ENCODE data around the gene TRPM5. TPM values are rescaled to one million over a fixed set of nuclear protein-coding genes. Genes with fewer than 3 reads are reported as not detected.

The TRPM5 gene
- total and polyA plus RNA-seq, 7 donors: not detected

- Histone ChIP-seq H3K4me3 (no peak overlapping the region), H3K4me1 (no peaks in the 10 kb centered on the region), H3K9me3 (no peaks in the 10 kb centered on the region), H3K36me3 (ENCODE audit: insufficient read depth in 1 of 2, low read depth in 1 of 2) (no peaks in the 10 kb centered on the region), H3K27me3 (ENCODE audit: insufficient read depth in 3 of 3, low read length in 2 of 3) (no peaks in the 10 kb centered on the region), H3K27ac (no peak overlapping the region)
- ATAC-seq: no peak
- TF ChIP-seq CTCF (IDR thresholded peaks at IDR 0.05): no peak
- intact Hi-C loops (cut with DNase I): loop anchor here in 1 of 2 donors (10.0 kb wide), 1 partner anchor 252 kb away; the partner anchor contains the start of gene INS
- DNase-seq: no peak
- 68 to 73% (median 69%) methylated on average over 18 of the region's 18 CpGs for WGBS, 3 donors
Observed at GRCh38 chr11:2416765-2417164, 27.5 kb downstream of the TRPM5 start.

- ATAC-seq: no peak
- TF ChIP-seq CTCF (IDR thresholded peaks at IDR 0.05): no peak
- WGBS, 3 donors: 77 to 86% (median 81%) methylated on average over 34 of the region's 34 CpGs
- DNase-seq: no peak
- Histone ChIP-seq H3K9me3 (no peaks in the 10 kb centered on the region), H3K36me3 (ENCODE audit: insufficient read depth in 1 of 2, low read depth in 1 of 2) (no peaks in the 10 kb centered on the region), H3K4me1 (no peaks in the 10 kb centered on the region), H3K27ac (no peak overlapping the region), H3K4me3 (no peak overlapping the region), H3K27me3 (ENCODE audit: insufficient read depth in 3 of 3, low read length in 2 of 3) (no peaks in the 10 kb centered on the region)
- intact Hi-C loops (cut with DNase I): loop anchor here in 1 of 2 donors (10.0 kb wide), 1 partner anchor 251 kb away; the partner anchor contains the start of gene INS
Observed at GRCh38 chr11:2415601-2416380, 28.5 kb downstream of the TRPM5 start.

- no peak for TF ChIP-seq CTCF (IDR thresholded peaks at IDR 0.05)
- H3K36me3 ChIP-seq (ENCODE audit: insufficient read depth in 1 of 2, low read depth in 1 of 2): no peaks in the 10 kb centered on the region
- H3K9me3 ChIP-seq: no peaks in the 10 kb centered on the region
- H3K4me3 ChIP-seq: no peak overlapping the region
- H3K4me1 ChIP-seq: no peaks in the 10 kb centered on the region
- DNase-seq: no peak
- ATAC-seq: no peak
- WGBS, 3 donors: 87 to 90% (median 88%) methylated on average over 27 to 28 of the region's 28 CpGs
- H3K27me3 ChIP-seq (ENCODE audit: insufficient read depth in 3 of 3, low read length in 2 of 3): no peaks in the 10 kb centered on the region
- no peak overlapping the region for H3K27ac ChIP-seq
- intact Hi-C loops (cut with DNase I): loop anchor here in 1 of 2 donors (10.0 kb wide), 1 partner anchor 250 kb away; the partner anchor contains the start of gene INS
Observed at GRCh38 chr11:2415171-2415570, 29.1 kb downstream of the TRPM5 start.

GRCh38 chr11:2414616-2415015 is 29.7 kb downstream of the TRPM5 start:
- intact Hi-C loops (cut with DNase I): loop anchor here in 1 of 2 donors (10.0 kb wide), 1 partner anchor 250 kb away; the partner anchor contains the start of gene INS
- ATAC-seq: no peak
- H3K4me1 ChIP-seq: no peaks in the 10 kb centered on the region
- H3K27me3 ChIP-seq (ENCODE audit: insufficient read depth in 3 of 3, low read length in 2 of 3): no peaks in the 10 kb centered on the region
- 81 to 93% (median 87%) methylated on average over 35 of the region's 35 CpGs for WGBS, 3 donors
- no peak overlapping the region for H3K4me3 ChIP-seq
- DNase-seq: no peak
- H3K9me3 ChIP-seq: no peaks in the 10 kb centered on the region
- no peaks in the 10 kb centered on the region for H3K36me3 ChIP-seq (ENCODE audit: insufficient read depth in 1 of 2, low read depth in 1 of 2)
- H3K27ac ChIP-seq: no peak overlapping the region
- TF ChIP-seq CTCF (IDR thresholded peaks at IDR 0.05): no peak
